HG02981 (cell line): ENCODE measurements around the gene ACSS2.

Experiments
- ATAC-seq: cut with Tn5 transposase; IDR thresholded peaks from one replicate; pipeline ENCODE4 v1.9.1; 2021; ENCODE audit warnings: mild to moderate bottlenecking, moderate library complexity; ENCODE audit not compliant: unreplicated experiment

Gene ACSS2

DNA sequence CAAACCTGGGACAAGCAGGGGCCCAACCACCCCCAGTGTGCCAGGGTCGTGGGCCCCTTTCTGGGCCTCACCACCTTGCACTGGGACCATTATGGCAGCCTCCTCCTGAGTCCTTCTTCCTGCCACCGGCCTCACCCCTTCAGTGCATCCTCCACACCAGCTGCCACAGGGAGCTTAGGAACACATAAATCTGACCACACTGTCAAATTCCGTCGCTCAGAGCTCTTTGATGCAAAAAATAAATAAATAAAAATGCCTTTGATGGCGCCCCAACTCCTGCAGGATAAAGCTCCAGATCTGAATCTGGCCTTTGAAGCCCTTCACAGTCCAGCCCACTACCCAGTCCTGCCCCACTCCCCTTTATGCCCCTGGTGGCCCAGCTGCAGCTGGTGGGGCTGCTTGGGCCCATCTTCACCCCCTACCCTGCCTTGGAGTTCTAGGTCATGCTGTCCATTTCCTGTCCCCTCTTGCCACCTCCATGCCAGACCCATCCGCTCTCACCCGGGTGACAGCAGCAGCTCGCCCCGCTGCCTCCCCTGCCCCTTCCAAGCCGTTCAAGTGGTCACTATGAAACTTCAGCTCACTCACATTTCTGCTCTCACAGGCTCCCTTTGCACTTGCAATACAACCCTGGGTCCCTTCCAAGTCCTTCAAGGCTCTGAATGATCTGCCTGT, 95.3 kb downstream of the ACSS2 start:
- no peak for ATAC-seq

DNA sequence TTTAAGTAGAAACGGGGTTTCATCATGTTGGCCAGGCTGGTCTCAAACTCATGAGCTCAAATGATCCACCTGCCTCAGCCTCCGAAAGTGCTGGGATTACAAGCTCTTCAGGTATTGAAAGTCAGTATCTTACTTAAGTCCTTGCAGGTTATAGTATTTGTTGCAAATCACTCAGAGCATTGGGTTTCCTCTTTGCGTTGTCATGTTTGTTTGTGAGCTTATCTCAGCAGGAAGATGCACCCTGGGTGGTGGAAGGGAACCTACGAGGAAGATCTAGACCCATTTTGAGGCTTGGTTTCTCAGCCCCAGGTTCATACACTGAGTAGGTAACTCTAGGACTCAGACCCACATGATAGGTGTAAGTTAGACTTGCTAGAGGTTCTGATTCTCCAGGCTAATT, 97.8 kb downstream of the ACSS2 start:
- ATAC-seq: no peak

DNA sequence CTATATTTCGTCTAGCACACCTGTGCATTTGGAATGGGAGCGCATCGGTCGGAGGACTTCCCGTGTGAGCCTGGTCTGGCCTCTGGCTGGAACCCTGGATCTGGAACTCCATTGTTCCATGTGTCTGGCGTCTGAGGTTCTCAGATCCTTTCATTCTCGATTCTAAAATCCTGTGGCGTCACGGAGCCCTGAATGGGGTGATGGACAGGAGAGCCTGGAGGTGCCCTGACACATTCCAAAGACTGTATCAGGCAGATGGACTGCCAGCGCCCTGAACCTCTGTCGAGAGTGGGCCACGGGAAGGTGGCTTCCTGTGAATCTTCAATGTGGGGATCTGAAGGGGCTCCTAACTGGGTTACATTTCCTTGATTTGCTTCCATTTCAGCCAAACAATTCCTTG, 99.9 kb downstream of the ACSS2 start:
- ATAC-seq: no peak
